Measurements from ENCODE around the gene HOXB1.

Gene HOXB1

GRCh38 chr17:48565022-48565554 lies 34.3 kb upstream of the HOXB1 start:
- H3K4me3 ChIP-seq (ENCODE audit: low read depth, low read length): no peak overlapping the region

GRCh38 chr17:48564188-48565021 lies 33.6 kb upstream of the HOXB1 start:
- Histone ChIP-seq H3K9me3 (ENCODE audit: severe bottlenecking) (peaks cover 2% of the 10 kb centered on the region), H3K27ac (no peak overlapping the region), H3K36me3 (no peaks in the 10 kb centered on the region), H3K27me3 (ENCODE audit: insufficient read depth, low read depth, severe bottlenecking) (peaks cover 97% of the 10 kb centered on the region), H3K4me3 (ENCODE audit: low read depth, low read length) (peak overlapping the region; percentile 25)
- TF ChIP-seq CTCF (IDR thresholded peaks at IDR 0.05; ENCODE audit: low read depth, low read length): no peak
- DNase-seq: no peak

More at GRCh38 chr17:48565022-48565554, 34.3 kb upstream of the HOXB1 start:
- peaks cover 97% of the 10 kb centered on the region for H3K27me3 ChIP-seq (ENCODE audit: insufficient read depth, low read depth, severe bottlenecking)
- TF ChIP-seq CTCF (IDR thresholded peaks at IDR 0.05; ENCODE audit: low read depth, low read length): no peak
- no peak for DNase-seq
- H3K36me3 ChIP-seq: no peaks in the 10 kb centered on the region
- H3K9me3 ChIP-seq (ENCODE audit: severe bottlenecking): peaks cover 2% of the 10 kb centered on the region
- no peak overlapping the region for H3K27ac ChIP-seq

GRCh38 chr17:48563867-48564187 lies 33.0 kb upstream of the HOXB1 start:
- no peak for DNase-seq
- no peak overlapping the region for H3K4me3 ChIP-seq (ENCODE audit: low read depth, low read length)
- H3K27ac ChIP-seq: no peak overlapping the region

DNA sequence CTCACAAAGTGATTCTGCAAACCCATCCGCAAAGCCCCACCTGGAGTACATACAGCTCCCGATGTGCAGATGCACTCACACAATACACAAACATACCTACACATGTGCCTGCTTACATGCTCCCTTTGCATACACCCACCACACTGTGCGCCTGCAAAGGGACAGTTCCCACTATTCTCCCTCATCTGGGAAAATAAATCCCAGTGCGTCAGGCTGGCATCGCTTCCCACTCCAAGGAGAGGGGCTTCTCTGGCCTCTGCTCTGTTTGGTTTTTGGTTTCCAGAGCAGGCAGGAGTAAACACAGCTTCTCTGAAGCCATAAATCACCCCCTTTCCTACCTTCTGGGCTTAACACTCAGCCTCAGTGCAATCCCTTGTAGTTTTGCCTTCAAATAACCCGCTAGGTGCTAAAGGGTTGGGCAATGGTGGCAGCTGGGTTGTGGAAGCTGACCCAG lies 32.6 kb upstream of the HOXB1 start:
- Histone ChIP-seq H3K27ac (no peak overlapping the region), H3K9me3 (ENCODE audit: severe bottlenecking) (peaks cover 2% of the 10 kb centered on the region), H3K27me3 (ENCODE audit: insufficient read depth, low read depth, severe bottlenecking) (peaks cover 97% of the 10 kb centered on the region), H3K36me3 (no peaks in the 10 kb centered on the region), H3K4me3 (ENCODE audit: low read depth, low read length) (no peak overlapping the region)
- no peak for TF ChIP-seq CTCF (IDR thresholded peaks at IDR 0.05; ENCODE audit: low read depth, low read length)
- DNase-seq: no peak

More at GRCh38 chr17:48563867-48564187, 33.0 kb upstream of the HOXB1 start:
- no peak for TF ChIP-seq CTCF (IDR thresholded peaks at IDR 0.05; ENCODE audit: low read depth, low read length)
- no peaks in the 10 kb centered on the region for H3K36me3 ChIP-seq
- peaks cover 2% of the 10 kb centered on the region for H3K9me3 ChIP-seq (ENCODE audit: severe bottlenecking)
- peaks cover 97% of the 10 kb centered on the region for H3K27me3 ChIP-seq (ENCODE audit: insufficient read depth, low read depth, severe bottlenecking)

- Histone ChIP-seq H3K36me3 (no peaks in the 10 kb centered on the region), H3K9me3 (ENCODE audit: severe bottlenecking) (peaks cover 2% of the 10 kb centered on the region), H3K27ac (no peak overlapping the region), H3K27me3 (ENCODE audit: insufficient read depth, low read depth, severe bottlenecking) (peaks cover 97% of the 10 kb centered on the region), H3K4me3 (ENCODE audit: low read depth, low read length) (no peak overlapping the region)
- no peak for TF ChIP-seq CTCF (IDR thresholded peaks at IDR 0.05; ENCODE audit: low read depth, low read length)
- no peak for DNase-seq
Observed at GRCh38 chr17:48562934-48563333, 32.1 kb upstream of the HOXB1 start.
